Panc1 (cell line): Measurements from ENCODE around the gene PHLPP1.

Experiments used
- POLR2AphosphoS5 ChIP-seq: IDR thresholded peaks from 2 replicates; pipeline ENCODE4 v1.6.1; 2012; ENCODE audit warnings: mild to moderate bottlenecking, low read depth, low read length, moderate library complexity
- TCF7L2 ChIP-seq: IDR thresholded peaks from 2 replicates; pipeline ENCODE4 v1.6.1; 2011; ENCODE audit warnings: mild to moderate bottlenecking, low read depth, low read length, inconsistent platforms
- TF ChIP-seq, protein P1 (sequence below): fragments of 450-650 bp; IDR thresholded peaks from 2 replicates; pipeline ENCODE4 v1.5.1; 2017; ENCODE audit warnings: mild to moderate bottlenecking
- TF ChIP-seq, protein P2 (sequence below), 2 experiments: IDR thresholded peaks; 2 replicates each; pipeline ENCODE4 v1.6.1; 2011 to 2012; ENCODE audit warnings: low read depth in 2 of 2, control low read depth in 1 of 2, low read length in 1 of 2, mild to moderate bottlenecking in 1 of 2, moderate library complexity in 1 of 2; ENCODE audit not compliant: insufficient read depth in 1 of 2

DNA sequence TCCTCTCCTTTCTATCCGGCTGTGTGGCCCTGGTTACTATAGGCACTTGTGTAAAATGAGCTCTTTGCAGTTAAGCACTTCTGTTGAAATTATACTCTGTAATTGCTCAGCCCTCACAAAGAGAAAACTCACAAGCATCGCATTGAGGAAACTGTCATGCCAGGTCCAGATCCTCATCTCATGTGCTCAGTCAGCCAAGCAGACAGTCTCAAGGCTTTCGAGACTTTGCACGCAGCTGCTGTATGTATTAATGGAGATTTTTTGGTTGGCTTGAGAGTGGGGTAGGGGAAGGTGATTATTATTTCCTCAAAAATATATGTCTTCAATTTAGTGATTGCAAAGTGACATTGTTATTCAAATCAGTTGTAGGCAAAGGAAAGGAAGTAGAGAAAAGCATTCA, 33.0 kb upstream of the PHLPP1 start:
- TF ChIP-seq, protein P1, sequence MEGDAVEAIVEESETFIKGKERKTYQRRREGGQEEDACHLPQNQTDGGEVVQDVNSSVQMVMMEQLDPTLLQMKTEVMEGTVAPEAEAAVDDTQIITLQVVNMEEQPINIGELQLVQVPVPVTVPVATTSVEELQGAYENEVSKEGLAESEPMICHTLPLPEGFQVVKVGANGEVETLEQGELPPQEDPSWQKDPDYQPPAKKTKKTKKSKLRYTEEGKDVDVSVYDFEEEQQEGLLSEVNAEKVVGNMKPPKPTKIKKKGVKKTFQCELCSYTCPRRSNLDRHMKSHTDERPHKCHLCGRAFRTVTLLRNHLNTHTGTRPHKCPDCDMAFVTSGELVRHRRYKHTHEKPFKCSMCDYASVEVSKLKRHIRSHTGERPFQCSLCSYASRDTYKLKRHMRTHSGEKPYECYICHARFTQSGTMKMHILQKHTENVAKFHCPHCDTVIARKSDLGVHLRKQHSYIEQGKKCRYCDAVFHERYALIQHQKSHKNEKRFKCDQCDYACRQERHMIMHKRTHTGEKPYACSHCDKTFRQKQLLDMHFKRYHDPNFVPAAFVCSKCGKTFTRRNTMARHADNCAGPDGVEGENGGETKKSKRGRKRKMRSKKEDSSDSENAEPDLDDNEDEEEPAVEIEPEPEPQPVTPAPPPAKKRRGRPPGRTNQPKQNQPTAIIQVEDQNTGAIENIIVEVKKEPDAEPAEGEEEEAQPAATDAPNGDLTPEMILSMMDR: no peak
- no peak for TF ChIP-seq POLR2AphosphoS5
- TF ChIP-seq TCF7L2: no peak
- TF ChIP-seq, protein P2, sequence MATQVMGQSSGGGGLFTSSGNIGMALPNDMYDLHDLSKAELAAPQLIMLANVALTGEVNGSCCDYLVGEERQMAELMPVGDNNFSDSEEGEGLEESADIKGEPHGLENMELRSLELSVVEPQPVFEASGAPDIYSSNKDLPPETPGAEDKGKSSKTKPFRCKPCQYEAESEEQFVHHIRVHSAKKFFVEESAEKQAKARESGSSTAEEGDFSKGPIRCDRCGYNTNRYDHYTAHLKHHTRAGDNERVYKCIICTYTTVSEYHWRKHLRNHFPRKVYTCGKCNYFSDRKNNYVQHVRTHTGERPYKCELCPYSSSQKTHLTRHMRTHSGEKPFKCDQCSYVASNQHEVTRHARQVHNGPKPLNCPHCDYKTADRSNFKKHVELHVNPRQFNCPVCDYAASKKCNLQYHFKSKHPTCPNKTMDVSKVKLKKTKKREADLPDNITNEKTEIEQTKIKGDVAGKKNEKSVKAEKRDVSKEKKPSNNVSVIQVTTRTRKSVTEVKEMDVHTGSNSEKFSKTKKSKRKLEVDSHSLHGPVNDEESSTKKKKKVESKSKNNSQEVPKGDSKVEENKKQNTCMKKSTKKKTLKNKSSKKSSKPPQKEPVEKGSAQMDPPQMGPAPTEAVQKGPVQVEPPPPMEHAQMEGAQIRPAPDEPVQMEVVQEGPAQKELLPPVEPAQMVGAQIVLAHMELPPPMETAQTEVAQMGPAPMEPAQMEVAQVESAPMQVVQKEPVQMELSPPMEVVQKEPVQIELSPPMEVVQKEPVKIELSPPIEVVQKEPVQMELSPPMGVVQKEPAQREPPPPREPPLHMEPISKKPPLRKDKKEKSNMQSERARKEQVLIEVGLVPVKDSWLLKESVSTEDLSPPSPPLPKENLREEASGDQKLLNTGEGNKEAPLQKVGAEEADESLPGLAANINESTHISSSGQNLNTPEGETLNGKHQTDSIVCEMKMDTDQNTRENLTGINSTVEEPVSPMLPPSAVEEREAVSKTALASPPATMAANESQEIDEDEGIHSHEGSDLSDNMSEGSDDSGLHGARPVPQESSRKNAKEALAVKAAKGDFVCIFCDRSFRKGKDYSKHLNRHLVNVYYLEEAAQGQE (IDR thresholded peaks at IDR 0.05; ENCODE audit: insufficient read depth in 1 of 2, low read depth in 2 of 2, low read length in 1 of 2): no peak
